H1 (cell line): ENCODE measurements around the gene KCNJ10. TPM values are rescaled to one million over a fixed set of nuclear protein-coding genes. Genes with fewer than 3 reads are reported as not detected.

Experiments used
- BACH1 ChIP-seq: IDR thresholded peaks from 2 replicates; pipeline ENCODE4 v1.6.1; 2012; ENCODE audit warnings: low read length, improper control_type of control experiment
- CEBPB ChIP-seq: IDR thresholded peaks from 2 replicates; pipeline ENCODE4 v1.6.1; 2012; ENCODE audit warnings: low read depth, low read length
- CHD1 ChIP-seq: IDR thresholded peaks from 2 replicates; pipeline ENCODE4 v1.6.1; 2012; ENCODE audit warnings: low read depth, low read length, improper control_type of control experiment
- E2F6 ChIP-seq: IDR thresholded peaks from 2 replicates; pipeline ENCODE4 v1.6.1; 2012; ENCODE audit warnings: inconsistent platforms
- EGR1 ChIP-seq: IDR thresholded peaks from 2 replicates; pipeline ENCODE4 v1.6.1; 2011; ENCODE audit warnings: low read depth, low read length, borderline replicate concordance
- EZH2 ChIP-seq: fragments of 200-600 bp; sonication (generic); IDR thresholded peaks from 2 replicates; pipeline ENCODE4 v1.7.1; 2012; ENCODE audit warnings: low read depth, mild to moderate bottlenecking, moderate library complexity, low read length, inconsistent platforms; ENCODE audit not compliant: severe bottlenecking
- FOSL1 ChIP-seq: IDR thresholded peaks from 2 replicates; pipeline ENCODE4 v1.6.1; 2011; ENCODE audit warnings: mild to moderate bottlenecking, low read depth, low read length, moderate library complexity; ENCODE audit not compliant: insufficient read depth
- KDM1A ChIP-seq: fragments of 200-600, 300-600 bp; sonication (generic); IDR thresholded peaks from 2 replicates; pipeline ENCODE4 v1.7.1; 2016; ENCODE audit warnings: mild to moderate bottlenecking, low read length, borderline replicate concordance
- KDM4A ChIP-seq: IDR thresholded peaks from one replicate; pipeline ENCODE4 v1.7.1; 2012; ENCODE audit warnings: low read depth, mild to moderate bottlenecking, moderate library complexity, low read length, inconsistent platforms; ENCODE audit not compliant: severe bottlenecking
- POLR2A ChIP-seq, 2 experiments: IDR thresholded peaks; 1 replicate in 1 of 2; 2 replicates in 1 of 2; pipeline ENCODE4 v1.6.1; 2011; ENCODE audit warnings: low read depth in 2 of 2, low read length in 2 of 2, mild to moderate bottlenecking in 2 of 2; ENCODE audit errors: control extremely low read depth in 1 of 2
- POU5F1 ChIP-seq: IDR thresholded peaks from 2 replicates; pipeline ENCODE4 v1.6.1; 2011; ENCODE audit warnings: low read depth, mild to moderate bottlenecking, low read length, moderate library complexity
- RBBP5 ChIP-seq: IDR thresholded peaks from 2 replicates; pipeline ENCODE4 v1.7.1; 2012; ENCODE audit warnings: low read depth, mild to moderate bottlenecking, inconsistent platforms, low read length, moderate library complexity, borderline replicate concordance
- RFX5 ChIP-seq: IDR thresholded peaks from 2 replicates; pipeline ENCODE4 v1.6.1; 2011; ENCODE audit warnings: low read depth, low read length, improper control_type of control experiment, borderline replicate concordance
- SIN3A ChIP-seq, 2 experiments: IDR thresholded peaks in 1 of 2; conservative IDR thresholded peaks in 1 of 2; 2 replicates each; pipeline ENCODE4 v1.6.1; 2011 to 2012; ENCODE audit warnings: low read length in 2 of 2, improper control_type of control experiment in 1 of 2, low read depth in 1 of 2, mild to moderate bottlenecking in 1 of 2
- SIX5 ChIP-seq: IDR thresholded peaks from 2 replicates; pipeline ENCODE4 v1.6.1; 2011; ENCODE audit warnings: mild to moderate bottlenecking, low read depth, low read length
- SP1 ChIP-seq: IDR thresholded peaks from 2 replicates; pipeline ENCODE4 v1.6.1; 2011; ENCODE audit warnings: low read depth, low read length
- SP2 ChIP-seq: IDR thresholded peaks from 2 replicates; pipeline ENCODE4 v1.6.1; 2012; ENCODE audit warnings: mild to moderate bottlenecking, low read length, inconsistent platforms
- SRF ChIP-seq: IDR thresholded peaks from 2 replicates; pipeline ENCODE4 v1.6.1; 2011; ENCODE audit warnings: mild to moderate bottlenecking, low read depth, low read length, moderate library complexity
- TCF12 ChIP-seq: IDR thresholded peaks from 2 replicates; pipeline ENCODE4 v1.6.1; 2011; ENCODE audit warnings: low read depth, mild to moderate bottlenecking, low read length
- TEAD4 ChIP-seq: IDR thresholded peaks from 2 replicates; pipeline ENCODE4 v1.6.1; 2012; ENCODE audit warnings: low read depth, low read length, inconsistent platforms, mixed read lengths
- USF2 ChIP-seq: IDR thresholded peaks from 2 replicates; pipeline ENCODE4 v1.6.1; 2011; ENCODE audit warnings: low read length, improper control_type of control experiment
- YY1 ChIP-seq: IDR thresholded peaks from 2 replicates; pipeline ENCODE4 v1.6.1; 2011; ENCODE audit warnings: low read depth, mild to moderate bottlenecking, low read length
- polyA plus RNA-seq, 7 experiments: library from polyadenylated mRNA; depleted of rRNA in 3 of 7; stranded (reverse) in 5 of 7; unstranded in 2 of 7; fragments of >200 nt in 5 of 7; fragments of 200-250 nt in 2 of 7; gene quantifications; 1 replicate in 5 of 7; 2 replicates in 1 of 7; 4 replicates in 1 of 7; pipeline versions ENCODE4 v1.2.1 to v1.2.3, GENCODE V29; 2011 to 2013; ENCODE audit warnings: missing spikeins in 2 of 7, mixed read lengths in 2 of 7
- total RNA-seq: library from RNA; stranded (reverse); fragmentation: NEBNext Ultra II Directional; extraction: Animal tissue kit (Norgen Biotek cat#: 25700); gene quantifications from 2 replicates; pipeline ENCODE4 v1.2.1, GENCODE V29; 2021
- TF ChIP-seq, protein P1 (sequence below): IDR thresholded peaks from 2 replicates; pipeline ENCODE4 v1.6.1; 2012; ENCODE audit warnings: inconsistent platforms

The KCNJ10 gene
- total and polyA plus RNA-seq, 2 of the 8 experiments (the other 6 are each of a cell fraction or from before 2014, with no cell fraction given): 1.7 to 2.4 TPM

DNA sequence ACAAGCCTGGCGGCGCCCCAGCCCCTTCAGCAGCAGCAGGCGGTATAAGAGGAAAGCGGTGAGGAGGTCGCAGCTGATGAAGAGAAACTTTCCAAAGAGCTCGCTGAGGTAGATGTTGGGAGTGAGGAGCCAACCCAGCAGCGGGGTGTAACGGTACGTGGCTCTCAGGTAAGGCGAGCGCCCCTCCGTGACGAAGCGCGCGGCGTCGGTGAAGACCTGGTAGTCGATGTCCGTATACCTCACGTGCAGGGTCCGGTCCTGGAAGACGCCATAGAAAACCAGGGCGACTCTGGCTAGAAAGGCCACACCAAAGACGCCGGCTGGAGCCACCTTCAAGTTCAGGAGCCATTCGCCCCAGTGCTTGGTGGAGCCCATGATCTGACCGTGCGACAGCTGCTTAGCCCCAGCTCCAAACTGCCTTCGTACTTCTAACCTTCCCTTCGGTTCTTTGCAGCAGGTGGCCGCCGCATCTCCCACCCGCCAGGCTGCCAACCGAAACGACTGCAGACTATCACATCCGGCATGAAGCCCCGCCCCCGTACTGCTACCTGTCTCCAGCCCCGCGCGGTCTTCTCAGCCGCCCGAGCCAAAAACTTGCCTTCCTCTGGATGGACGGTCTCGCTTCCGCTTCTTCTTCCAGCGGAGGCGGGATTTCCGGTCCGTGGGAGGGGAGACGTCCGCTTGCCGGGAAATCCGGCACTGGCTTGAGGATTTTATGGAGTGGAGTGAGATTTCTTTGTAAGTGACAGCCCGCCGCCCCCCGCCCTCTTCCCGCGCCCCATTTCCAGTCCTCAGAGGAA, 38.4 kb downstream of the KCNJ10 start, which contains the start of gene PIGM (continued):
- TF ChIP-seq RBBP5 (peak; percentile 63; the same call in 1 of the 2 replicates), FOSL1 (no peak), CEBPB (no peak), TCF12 (no peak), SP2 (peak; percentile 44; the same call in 1 of the 2 replicates), SP1 (peak; percentile 98), KDM4A (peak; percentile 91), RFX5 (peak; percentile 51; the same call in 1 of the 2 replicates), YY1 (peak; percentile 43; the same call in 1 of the 2 replicates), E2F6 (peak; percentile 92), USF2 (no peak), TEAD4 (peak; percentile 70), BACH1 (peak; percentile 41; the same call in 1 of the 2 replicates), EZH2 (no peak), CHD1 (no peak), SRF (peak; percentile 17; the same call in 1 of the 2 replicates), SIX5 (no peak), SIN3A (conservative IDR thresholded peaks at IDR 0.05 in 1 of 2, IDR thresholded peaks at IDR 0.05 in 1 of 2; ENCODE audit: low read depth in 1 of 2, low read length in 2 of 2) (peak; percentile 81 to 92), KDM1A (no peak), POLR2A (IDR thresholded peaks at IDR 0.05; ENCODE audit: control extremely low read depth in 1 of 2, low read depth in 2 of 2, low read length in 2 of 2) (peak in 1 of 2 experiments; percentile 76; a peak in 2 of 3 replicates), EGR1 (peak; percentile 93), POU5F1 (0 out of 2 replicates have a peak, but pooled peaks have one; percentile 7)
- TF ChIP-seq, protein P1, sequence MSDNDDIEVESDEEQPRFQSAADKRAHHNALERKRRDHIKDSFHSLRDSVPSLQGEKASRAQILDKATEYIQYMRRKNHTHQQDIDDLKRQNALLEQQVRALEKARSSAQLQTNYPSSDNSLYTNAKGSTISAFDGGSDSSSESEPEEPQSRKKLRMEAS: peak; percentile 89
